CD4-positive, alpha-beta T cell (primary cell): ENCODE data around the gene CLSTN1. TPM values are rescaled to one million over a fixed set of nuclear protein-coding genes. Genes with fewer than 3 reads are reported as not detected.

Experiments used
- ATAC-seq: fragments of 200-7000 bp; cut with Tn5 transposase; one replicate; pipeline ENCODE4 v1.10.0; 2022; ENCODE audit warnings: mild to moderate bottlenecking; ENCODE audit not compliant: poor library complexity
- CTCF ChIA-PET: fragments of 350-600 bp; sonication (Branson Sonifier 250); formaldehyde crosslinking; loops from one replicate; lab custom pipeline; 2021; ENCODE audit warnings: antibody characterized with exemption, inconsistent platforms; lab: Charles Lee
- POLR2A ChIA-PET: fragments of 350-600 bp; sonication (Branson Sonifier 250); formaldehyde crosslinking; loops from one replicate; lab custom pipeline; 2021; ENCODE audit warnings: antibody characterized with exemption, inconsistent platforms; lab: Charles Lee
- DNase-seq, 14 experiments: peaks; one replicate each; pipeline ENCODE4 v3.0.0-alpha.2; 2013 to 2020; ENCODE audit warnings: mixed read lengths in 2 of 14
- H3K27ac ChIP-seq, 2 donors: one replicate each; pipeline versions ENCODE4 v1.5.1 to v1.7.0; 2013; ENCODE audit warnings: low read length in 2 of 2, low read depth in 1 of 2, mild to moderate bottlenecking in 1 of 2
- H3K27me3 ChIP-seq, 2 experiments: 1 replicate in 1 of 2; 2 replicates in 1 of 2; pipeline versions ENCODE4 v1.6.1 to v1.7.0; 2013; ENCODE audit warnings: low read length in 2 of 2, control low read depth in 1 of 2, mild to moderate bottlenecking in 1 of 2, moderate library complexity in 1 of 2; ENCODE audit not compliant: insufficient read depth in 2 of 2, control insufficient read depth in 1 of 2
- H3K36me3 ChIP-seq: one replicate; pipeline ENCODE4 v1.6.1; 2013; ENCODE audit warnings: low read length, control low read depth; ENCODE audit not compliant: insufficient read depth
- H3K4me1 ChIP-seq: one replicate; pipeline ENCODE4 v1.6.1; 2013; ENCODE audit warnings: low read length, control low read depth; ENCODE audit not compliant: insufficient read depth
- H3K4me3 ChIP-seq: one replicate; pipeline ENCODE4 v1.5.1; 2013; ENCODE audit warnings: mild to moderate bottlenecking, low read length, moderate library complexity
- H3K9me3 ChIP-seq, 2 experiments: 1 replicate in 1 of 2; 2 replicates in 1 of 2; pipeline versions ENCODE4 v1.6.1 to v1.7.0; 2013; ENCODE audit warnings: low read length in 2 of 2, mild to moderate bottlenecking in 2 of 2, control low read depth in 1 of 2, moderate library complexity in 1 of 2; ENCODE audit not compliant: control insufficient read depth in 1 of 2, insufficient read depth in 1 of 2
- H3K27ac Mint-ChIP-seq: one replicate; pipeline ENCODE4 v1.8.0; 2020; ENCODE audit warnings: mixed read lengths
- H3K27me3 Mint-ChIP-seq: one replicate; pipeline ENCODE4 v1.8.0; 2021; ENCODE audit warnings: mixed read lengths
- H3K36me3 Mint-ChIP-seq: one replicate; pipeline ENCODE4 v1.8.0; 2021; ENCODE audit warnings: low read depth, mixed read lengths
- H3K4me1 Mint-ChIP-seq: one replicate; pipeline ENCODE4 v1.8.0; 2021; ENCODE audit warnings: low read depth, mixed read lengths
- H3K4me3 Mint-ChIP-seq: one replicate; pipeline ENCODE4 v1.8.0; 2020; ENCODE audit warnings: mild to moderate bottlenecking, mixed read lengths
- H3K9me3 Mint-ChIP-seq: one replicate; pipeline ENCODE4 v1.8.0; 2020; ENCODE audit warnings: mixed read lengths
- intact Hi-C, 2 experiments: fragments of 100-400 bp; cut with DNase I in 1 of 2; cut with micrococcal nuclease in 1 of 2; formaldehyde crosslinking; loops; one replicate each; pipeline versions ENCODE4 v1.15.1 to v1.9.0; 2023 to 2025; cut with DNase I, micrococcal nuclease
- total RNA-seq, 174 experiments: library from RNA in 2 of 174; stranded (reverse) in 2 of 174; gene quantifications; one replicate each; pipeline ENCODE4 v1.2.3 and lab custom pipeline; 2021 to 2026
- TF ChIP-seq, protein P1 (sequence below): fragments of 200-600 bp; IDR thresholded peaks from one replicate; pipeline ENCODE4 v1.8.0; 2022; ENCODE audit warnings: antibody characterized with exemption, mild to moderate bottlenecking

CLSTN1 gene
- total RNA-seq, 2 experiments from 2014 or later = 66.8 to 68.1 TPM

DNA sequence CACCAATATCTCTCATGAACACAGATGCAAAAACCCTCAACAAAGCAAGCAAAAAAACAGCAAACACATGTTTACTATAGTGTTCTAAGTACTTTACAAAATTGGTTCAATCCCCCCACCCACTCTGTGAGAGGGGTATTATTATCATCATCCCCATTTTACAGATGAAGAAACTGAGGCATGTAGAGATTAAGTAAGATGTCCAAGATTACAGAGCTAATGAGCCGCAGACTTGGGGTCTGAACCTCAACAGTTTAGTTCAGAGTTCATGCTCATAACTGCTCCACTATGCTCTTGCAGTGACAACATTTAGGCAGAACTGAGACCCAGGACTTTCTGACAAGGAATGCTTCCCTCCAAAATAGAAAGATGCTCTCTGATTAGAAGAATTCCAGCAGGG lies 21.9 kb downstream of the CLSTN1 start:
- Histone ChIP-seq H3K36me3 (no peaks in the 10 kb centered on the region), H3K4me3 (no peak overlapping the region), H3K27me3 (no peaks in the 10 kb centered on the region), H3K9me3 (no peaks in the 10 kb centered on the region), H3K4me1 (peaks cover 54% of the 10 kb centered on the region), H3K27ac (no peak overlapping the region)
- peaks cover 60% of the 10 kb centered on the region for H3K4me1 Mint-ChIP-seq
- ATAC-seq (no peak), DNase-seq (no peak)
- intact Hi-C loops = no loop called here
- CTCF ChIA-PET = no interaction called here
- H3K27me3 Mint-ChIP-seq = no peaks in the 10 kb centered on the region
- H3K27ac Mint-ChIP-seq = peak overlapping the region; percentile 74
- TF ChIP-seq, protein P1, sequence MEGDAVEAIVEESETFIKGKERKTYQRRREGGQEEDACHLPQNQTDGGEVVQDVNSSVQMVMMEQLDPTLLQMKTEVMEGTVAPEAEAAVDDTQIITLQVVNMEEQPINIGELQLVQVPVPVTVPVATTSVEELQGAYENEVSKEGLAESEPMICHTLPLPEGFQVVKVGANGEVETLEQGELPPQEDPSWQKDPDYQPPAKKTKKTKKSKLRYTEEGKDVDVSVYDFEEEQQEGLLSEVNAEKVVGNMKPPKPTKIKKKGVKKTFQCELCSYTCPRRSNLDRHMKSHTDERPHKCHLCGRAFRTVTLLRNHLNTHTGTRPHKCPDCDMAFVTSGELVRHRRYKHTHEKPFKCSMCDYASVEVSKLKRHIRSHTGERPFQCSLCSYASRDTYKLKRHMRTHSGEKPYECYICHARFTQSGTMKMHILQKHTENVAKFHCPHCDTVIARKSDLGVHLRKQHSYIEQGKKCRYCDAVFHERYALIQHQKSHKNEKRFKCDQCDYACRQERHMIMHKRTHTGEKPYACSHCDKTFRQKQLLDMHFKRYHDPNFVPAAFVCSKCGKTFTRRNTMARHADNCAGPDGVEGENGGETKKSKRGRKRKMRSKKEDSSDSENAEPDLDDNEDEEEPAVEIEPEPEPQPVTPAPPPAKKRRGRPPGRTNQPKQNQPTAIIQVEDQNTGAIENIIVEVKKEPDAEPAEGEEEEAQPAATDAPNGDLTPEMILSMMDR = no peak
- H3K36me3 Mint-ChIP-seq = no peaks in the 10 kb centered on the region
- H3K4me3 Mint-ChIP-seq = peak overlapping the region; percentile 32
- POLR2A ChIA-PET = interaction anchor here (1.0 to 1.2 kb wide), 2 partner anchors 15 to 20 kb away, joined by 4 to 6 read pairs; no protein-coding TSS in a partner anchor
- no peaks in the 10 kb centered on the region for H3K9me3 Mint-ChIP-seq

DNA sequence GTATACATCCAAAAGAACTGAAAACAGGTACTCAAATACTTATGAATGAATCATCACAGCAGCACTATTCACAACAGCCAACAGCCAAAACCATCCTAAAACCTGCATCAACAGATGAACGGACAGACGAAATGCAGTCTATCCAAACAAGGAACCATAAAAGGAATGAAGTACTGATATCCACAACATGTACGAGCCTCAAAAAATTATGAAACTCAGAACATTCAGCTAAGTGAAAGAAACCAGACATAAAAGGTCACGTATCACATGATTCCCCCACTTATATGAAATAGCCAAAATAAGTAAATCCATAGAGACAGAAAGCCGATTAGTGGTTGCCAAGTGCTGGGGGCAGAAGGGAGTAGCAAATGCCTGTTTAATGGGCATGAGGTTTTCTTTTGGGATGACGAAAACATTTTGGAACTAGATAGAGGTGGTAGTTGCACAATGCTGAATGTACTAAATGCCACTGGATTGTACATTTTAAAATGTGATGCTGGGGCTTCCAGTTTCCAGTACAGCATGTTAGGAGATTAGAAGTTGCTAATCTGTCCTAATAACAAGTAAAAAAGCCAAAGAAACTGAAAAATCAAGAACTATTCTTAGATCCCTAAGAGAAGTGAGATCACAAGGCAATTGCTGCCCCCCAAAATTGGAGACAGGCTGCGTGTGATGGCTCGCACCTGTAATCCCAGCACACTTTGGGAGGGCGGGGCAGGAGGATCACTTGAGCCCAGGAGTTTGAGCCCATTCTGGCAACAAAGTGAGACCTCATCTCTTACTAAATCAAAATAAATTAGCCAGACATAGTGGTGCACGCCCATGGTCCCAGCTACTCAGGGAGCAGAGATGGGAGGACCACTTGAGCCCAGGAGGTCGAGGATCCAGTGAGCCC lies 25.3 kb downstream of the CLSTN1 start:
- Mint-ChIP-seq H3K4me3 (peak overlapping the region; percentile 49), H3K27me3 (no peaks in the 10 kb centered on the region), H3K4me1 (peaks cover 68% of the 10 kb centered on the region), H3K9me3 (no peaks in the 10 kb centered on the region), H3K27ac (peak overlapping the region; percentile 57), H3K36me3 (no peaks in the 10 kb centered on the region)
- ChIA-PET CTCF (no interaction called here), POLR2A (no interaction called here)
- DNase-seq (no peak), ATAC-seq (no peak)
- Histone ChIP-seq H3K4me3 (no peak overlapping the region), H3K9me3 (no peaks in the 10 kb centered on the region), H3K36me3 (no peaks in the 10 kb centered on the region), H3K27ac (no peak overlapping the region), H3K4me1 (peaks cover 43% of the 10 kb centered on the region), H3K27me3 (no peaks in the 10 kb centered on the region)
- intact Hi-C loops = no loop called here
- TF ChIP-seq, protein P1 = no peak

DNA sequence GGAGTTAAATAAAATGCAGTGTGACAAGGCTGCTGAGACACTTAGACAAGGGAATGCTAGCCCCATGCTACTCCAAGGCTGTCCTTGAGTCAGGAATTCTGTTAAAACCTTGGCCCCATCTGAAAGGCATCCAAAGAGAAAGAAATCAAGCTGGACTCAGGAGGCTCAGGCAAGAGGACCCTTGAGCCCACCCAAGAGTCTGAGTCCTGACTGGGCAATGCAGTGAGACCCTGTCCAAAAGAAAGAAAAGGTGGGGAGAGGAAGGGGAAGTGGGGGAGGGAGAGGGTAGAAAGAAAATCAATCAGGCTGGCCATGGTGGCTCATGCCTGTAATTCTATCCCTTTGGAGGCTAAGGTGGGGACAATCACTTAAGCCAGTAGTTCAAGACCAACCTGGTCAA lies 26.7 kb downstream of the CLSTN1 start:
- no peaks in the 10 kb centered on the region for H3K27me3 Mint-ChIP-seq
- TF ChIP-seq, protein P1 = no peak
- H3K4me3 Mint-ChIP-seq = peak overlapping the region; percentile 40
- intact Hi-C loops = no loop called here
- Histone ChIP-seq H3K27ac (no peak overlapping the region), H3K9me3 (no peaks in the 10 kb centered on the region), H3K36me3 (no peaks in the 10 kb centered on the region), H3K4me3 (no peak overlapping the region), H3K4me1 (peaks cover 36% of the 10 kb centered on the region), H3K27me3 (no peaks in the 10 kb centered on the region)
- ChIA-PET CTCF (interaction anchor here (0.6 kb wide), 1 partner anchor 10 kb away, joined by 3 read pairs; no protein-coding TSS in a partner anchor), POLR2A (no interaction called here)
- H3K36me3 Mint-ChIP-seq = no peaks in the 10 kb centered on the region
- H3K9me3 Mint-ChIP-seq = no peaks in the 10 kb centered on the region
- H3K4me1 Mint-ChIP-seq = peaks cover 69% of the 10 kb centered on the region
- DNase-seq (no peak), ATAC-seq (no peak)
- H3K27ac Mint-ChIP-seq = peak overlapping the region; percentile 69
